CD14-positive monocyte (primary cell): ENCODE data around the gene MBD3L4. TPM values are rescaled to one million over a fixed set of nuclear protein-coding genes. Genes with fewer than 3 reads are reported as not detected.

Experiments used
- DNase-seq, 3 donors: peaks; one replicate each; pipeline ENCODE4 v3.0.0-alpha.2; 2011 to 2022
- H2AFZ ChIP-seq: 2 replicates; pipeline ENCODE4 v1.6.0; 2012; ENCODE audit warnings: mild to moderate bottlenecking, low read depth, low read length, inconsistent platforms; ENCODE audit not compliant: insufficient read depth, poor library complexity, severe bottlenecking
- H3K27ac ChIP-seq, 2 donors: 1 replicate in 1 of 2; 2 replicates in 1 of 2; pipeline ENCODE4 v1.5.1; 2012 to 2013; ENCODE audit warnings: low read length in 2 of 2, control low read depth in 1 of 2, inconsistent platforms in 1 of 2, low read depth in 1 of 2, mild to moderate bottlenecking in 1 of 2
- H3K27me3 ChIP-seq, 2 donors: one replicate each; pipeline versions ENCODE4 v1.6.0 to v1.6.1; 2011 to 2013; ENCODE audit warnings: low read length in 2 of 2; ENCODE audit not compliant: control insufficient read depth in 2 of 2, insufficient read depth in 2 of 2
- H3K36me3 ChIP-seq, 2 donors: replicated peaks in 1 of 2; 1 replicate in 1 of 2; 2 replicates in 1 of 2; pipeline versions ENCODE4 v1.5.1 to v1.6.1; 2012 to 2013; ENCODE audit warnings: low read length in 2 of 2, control low read depth in 1 of 2, inconsistent platforms in 1 of 2, mild to moderate bottlenecking in 1 of 2; ENCODE audit not compliant: insufficient read depth in 2 of 2, control insufficient read depth in 1 of 2
- H3K4me1 ChIP-seq, 2 donors: 1 replicate in 1 of 2; 2 replicates in 1 of 2; pipeline versions ENCODE4 v1.5.1 to v1.6.1; 2012 to 2013; ENCODE audit warnings: low read length in 2 of 2, control low read depth in 1 of 2, inconsistent platforms in 1 of 2, mild to moderate bottlenecking in 1 of 2, moderate library complexity in 1 of 2; ENCODE audit not compliant: insufficient read depth in 2 of 2, control insufficient read depth in 1 of 2
- H3K4me2 ChIP-seq: replicated peaks from 2 replicates; pipeline ENCODE3; 2012; ENCODE audit warnings: low read length, moderate library complexity, mild to moderate bottlenecking; ENCODE audit not compliant: poor library complexity, severe bottlenecking; ENCODE audit errors: extremely low read depth
- H3K4me3 ChIP-seq, 3 experiments: fragments of 200-600 bp in 1 of 3; sonication (generic) in 1 of 3; replicated peaks in 1 of 3; 1 replicate in 2 of 3; 2 replicates in 1 of 3; pipeline ENCODE4 v1.5.1; 2011 to 2013; ENCODE audit warnings: low read length in 3 of 3, mild to moderate bottlenecking in 3 of 3, control low read depth in 2 of 3, low read depth in 2 of 3, inconsistent platforms in 1 of 3, moderate library complexity in 1 of 3
- H3K79me2 ChIP-seq: 2 replicates; pipeline ENCODE4 v1.6.0; 2012; ENCODE audit warnings: mild to moderate bottlenecking, control low read depth, inconsistent platforms, low read length, moderate library complexity; ENCODE audit not compliant: insufficient read depth
- H3K9ac ChIP-seq: 2 replicates; pipeline ENCODE4 v1.6.0; 2017; ENCODE audit warnings: low read length, mild to moderate bottlenecking; ENCODE audit not compliant: insufficient read depth, poor library complexity, severe bottlenecking
- H3K9me3 ChIP-seq, 2 donors: replicated peaks in 1 of 2; 1 replicate in 1 of 2; 2 replicates in 1 of 2; pipeline versions ENCODE4 v1.5.1 to v1.6.1; 2012 to 2013; ENCODE audit warnings: low read length in 2 of 2, control low read depth in 1 of 2; ENCODE audit not compliant: control insufficient read depth in 1 of 2, insufficient read depth in 1 of 2
- H4K20me1 ChIP-seq: 2 replicates; pipeline ENCODE4 v1.6.0; 2012; ENCODE audit warnings: mild to moderate bottlenecking, low read length, control low read depth, moderate library complexity; ENCODE audit not compliant: insufficient read depth
- H3K27ac Mint-ChIP-seq, 7 donors: one replicate each; pipeline ENCODE4 v1.8.0; 2020; ENCODE audit warnings: mild to moderate bottlenecking in 7 of 7, mixed read lengths in 7 of 7, moderate library complexity in 6 of 7, inconsistent platforms in 2 of 7
- H3K27me3 Mint-ChIP-seq, 3 donors: one replicate each; pipeline ENCODE4 v1.8.0; 2021 to 2022; ENCODE audit warnings: low read depth in 3 of 3, mild to moderate bottlenecking in 3 of 3, mixed read lengths in 3 of 3, moderate library complexity in 3 of 3, inconsistent platforms in 1 of 3
- H3K36me3 Mint-ChIP-seq, 2 donors: one replicate each; pipeline ENCODE4 v1.8.0; 2020; ENCODE audit warnings: mixed read lengths in 2 of 2, inconsistent platforms in 1 of 2, mild to moderate bottlenecking in 1 of 2
- H3K4me1 Mint-ChIP-seq: one replicate; pipeline ENCODE4 v1.8.0; 2020; ENCODE audit warnings: mild to moderate bottlenecking, mixed read lengths
- H3K4me3 Mint-ChIP-seq, 2 donors: one replicate each; pipeline ENCODE4 v1.8.0; 2020; ENCODE audit warnings: mild to moderate bottlenecking in 2 of 2, mixed read lengths in 2 of 2, moderate library complexity in 1 of 2
- H3K9me3 Mint-ChIP-seq, 7 donors: one replicate each; pipeline ENCODE4 v1.8.0; 2020 to 2022; ENCODE audit warnings: mixed read lengths in 7 of 7, mild to moderate bottlenecking in 6 of 7, moderate library complexity in 6 of 7, inconsistent platforms in 2 of 7
- CTCF ChIP-seq: fragments of 200-600 bp; IDR thresholded peaks from one replicate; pipeline ENCODE4 v1.8.0; 2022; ENCODE audit warnings: antibody characterized with exemption, mild to moderate bottlenecking
- WGBS: methylation state at CpG from one replicate; pipeline ENCODE4 v1.1.5; 2013; ENCODE audit warnings: missing lambda C conversion rate; ENCODE audit not compliant: insufficient coverage; 5-methylcytosine and 5-hydroxymethylcytosine counted together
- intact Hi-C, 2 donors: fragments of 100-400 bp; cut with micrococcal nuclease; formaldehyde crosslinking; loops; one replicate each; pipeline versions ENCODE4 v1.15.0 to v1.15.1; 2023
- polyA plus RNA-seq, 3 donors: library from polyadenylated mRNA; depleted of rRNA in 1 of 3; unstranded in 2 of 3; stranded (reverse) in 1 of 3; fragments of 300-500 nt in 2 of 3; fragments of >200 nt in 1 of 3; fragmentation: Illumina TruSeq in 2 of 3; gene quantifications; 1 replicate in 2 of 3; 2 replicates in 1 of 3; pipeline ENCODE4 v1.2.3, GENCODE V29; 2012 to 2021

Gene MBD3L4
- polyA plus RNA-seq, 3 donors: not detected

- Histone ChIP-seq H3K9me3 (no peaks in the 10 kb centered on the region), H3K27me3 (no peaks in the 10 kb centered on the region), H3K9ac (no peak overlapping the region), H3K4me1 (peaks cover 7 to 17% of the 10 kb centered on the region in 2 donors), H4K20me1 (no peaks in the 10 kb centered on the region), H3K79me2 (no peaks in the 10 kb centered on the region), H3K27ac (no peak overlapping the region), H3K36me3 (no peaks in the 10 kb centered on the region), H2AFZ (no peak overlapping the region), H3K4me2 (no peak overlapping the region), H3K4me3 (no peak overlapping the region)
- no peak overlapping the region for H3K27ac Mint-ChIP-seq
- H3K36me3 Mint-ChIP-seq: no peaks in the 10 kb centered on the region
- H3K27me3 Mint-ChIP-seq: peaks cover 0 to 6% (median 5%) of the 10 kb centered on the region in 3 donors
- no peak for DNase-seq
- H3K9me3 Mint-ChIP-seq: peaks cover 0 to 8% (median 3%) of the 10 kb centered on the region in 7 donors
- H3K4me1 Mint-ChIP-seq: peaks cover 16% of the 10 kb centered on the region
- 99% methylated on average over 9 of the region's 11 CpGs for WGBS
- no peak for TF ChIP-seq CTCF
- H3K4me3 Mint-ChIP-seq: no peak overlapping the region
- intact Hi-C loops: no loop called here
Observed at GRCh38 chr19:7006135-7006704, 33.8 kb downstream of the MBD3L4 start.

- H3K9me3 Mint-ChIP-seq: peaks cover 0 to 6% (median 3%) of the 10 kb centered on the region in 7 donors
- H3K27me3 Mint-ChIP-seq: peaks cover 0 to 5% (median 4%) of the 10 kb centered on the region in 3 donors
- 97% methylated on average over 8 of the region's 18 CpGs for WGBS
- Histone ChIP-seq H3K36me3 (no peaks in the 10 kb centered on the region), H3K4me3 (no peak overlapping the region), H3K27me3 (no peaks in the 10 kb centered on the region), H3K9ac (no peak overlapping the region), H3K79me2 (no peaks in the 10 kb centered on the region), H2AFZ (no peak overlapping the region), H3K27ac (no peak overlapping the region), H3K4me2 (no peak overlapping the region), H4K20me1 (no peaks in the 10 kb centered on the region), H3K9me3 (no peaks in the 10 kb centered on the region), H3K4me1 (peaks cover 25 to 32% of the 10 kb centered on the region in 2 donors)
- peak; percentile 29 to 41 (median 39) for DNase-seq
- intact Hi-C loops: no loop called here
- no peak overlapping the region for H3K4me3 Mint-ChIP-seq
- peaks cover 30% of the 10 kb centered on the region for H3K4me1 Mint-ChIP-seq
- H3K27ac Mint-ChIP-seq: no peak overlapping the region
- no peak for TF ChIP-seq CTCF
- H3K36me3 Mint-ChIP-seq: no peaks in the 10 kb centered on the region
Observed at GRCh38 chr19:7004313-7004931, 35.6 kb downstream of the MBD3L4 start.
